Aorta (tissue), 5 donors: ENCODE measurements around the gene TRIP6. TPM values are rescaled to one million over a fixed set of nuclear protein-coding genes. Genes with fewer than 3 reads are reported as not detected.

ENCODE experiments used
- ATAC-seq: fragments of 200-7000 bp; cut with Tn5 transposase; one replicate; pipeline ENCODE4 v1.9.1; 2022; ENCODE audit warnings: moderate library complexity; ENCODE audit not compliant: low FRiP score
- DNase-seq, 2 donors: peaks; one replicate each; pipeline ENCODE4 v3.0.0-alpha.2; 2020
- H3K27ac ChIP-seq, 2 donors: one replicate each; pipeline ENCODE4 v1.5.1; 2013; ENCODE audit warnings: low read length in 2 of 2, mild to moderate bottlenecking in 2 of 2, moderate library complexity in 2 of 2, control low read depth in 1 of 2, inconsistent platforms in 1 of 2, low read depth in 1 of 2
- H3K27me3 ChIP-seq, 2 donors: one replicate each; pipeline ENCODE4 v1.6.1; 2013; ENCODE audit warnings: control low read depth in 1 of 2, low read length in 1 of 2, mild to moderate bottlenecking in 1 of 2, moderate library complexity in 1 of 2; ENCODE audit not compliant: insufficient read depth in 2 of 2, control insufficient read depth in 1 of 2
- H3K36me3 ChIP-seq, 2 donors: one replicate each; pipeline ENCODE4 v1.6.1; 2013; ENCODE audit warnings: control low read depth in 1 of 2, low read length in 1 of 2, mild to moderate bottlenecking in 1 of 2; ENCODE audit not compliant: insufficient read depth in 2 of 2, control insufficient read depth in 1 of 2
- H3K4me1 ChIP-seq, 2 donors: one replicate each; pipeline ENCODE4 v1.6.1; 2013; ENCODE audit warnings: low read length in 2 of 2, control low read depth in 1 of 2, mild to moderate bottlenecking in 1 of 2, moderate library complexity in 1 of 2; ENCODE audit not compliant: insufficient read depth in 2 of 2, control insufficient read depth in 1 of 2
- H3K4me3 ChIP-seq, 2 donors: one replicate each; pipeline ENCODE4 v1.5.1; 2013; ENCODE audit warnings: low read length in 2 of 2, control low read depth in 1 of 2, mild to moderate bottlenecking in 1 of 2
- H3K9me3 ChIP-seq: one replicate; pipeline ENCODE4 v1.6.1; 2013; ENCODE audit warnings: mild to moderate bottlenecking, low read length; ENCODE audit not compliant: control insufficient read depth
- WGBS, 2 donors: extraction: QIAGEN DNeasy Blood & Tissue Kit; methylation state at CpG; one replicate each; pipeline ENCODE4 v1.1.7; 2013; 5-methylcytosine and 5-hydroxymethylcytosine counted together
- intact Hi-C, 2 donors: fragments of 100-400 bp; cut with DNase I; formaldehyde crosslinking; loops; one replicate each; pipeline versions ENCODE4 v1.14.2 to v1.15.0; 2022
- polyA plus RNA-seq, 2 donors: library from polyadenylated mRNA; stranded (reverse); fragments of 200-250 nt; gene quantifications; one replicate each; pipeline ENCODE4 v1.2.3, GENCODE V29; 2013
- total RNA-seq, 2 donors: library from RNA; stranded (reverse); fragmentation: NEBNext Ultra II Directional; extraction: Animal tissue kit (Norgen Biotek cat#: 25700); gene quantifications; one replicate each; pipeline ENCODE4 v1.2.1, GENCODE V29; 2021
- donor health status: healthy with polysubstance abuse.
- donor health status: Bipolar disorder and iron deficiency.
- donor health status: DM: no; HTN: no; CAD: no.
- donor health status: DM: no; HTN: no; CAD: no.
- donor health status: DM: yes; HTN: yes; CAD: no.

Gene TRIP6
- total and polyA plus RNA-seq, 4 donors = 39.3 to 136 (median 78.8) TPM

GRCh38 chr7:100891568-100892247, 24.5 kb downstream of the TRIP6 start:
- no peaks in the 10 kb centered on the region for H3K27me3 ChIP-seq
- no peaks in the 10 kb centered on the region for H3K9me3 ChIP-seq
- no peak overlapping the region for H3K27ac ChIP-seq
- intact Hi-C loops = loop anchor here in 1 of 2 donors (5.0 to 10.0 kb wide), 2 partner anchors 186 to 273 kb away; partner anchors contain the start of gene VGF
- H3K4me1 ChIP-seq = no peaks in the 10 kb centered on the region
- ATAC-seq (no peak), DNase-seq (no peak)
- WGBS, 2 donors = 81 to 82% methylated on average over 8 of the region's 8 CpGs
- peaks cover 0 to 4% of the 10 kb centered on the region in 2 donors for H3K36me3 ChIP-seq
- H3K4me3 ChIP-seq = no peak overlapping the region

GRCh38 chr7:100892364-100893317, 25.5 kb downstream of the TRIP6 start:
- H3K9me3 ChIP-seq = no peaks in the 10 kb centered on the region
- no peak overlapping the region for H3K27ac ChIP-seq
- H3K4me3 ChIP-seq = no peak overlapping the region
- H3K36me3 ChIP-seq = no peaks in the 10 kb centered on the region
- intact Hi-C loops = loop anchor here in 1 of 2 donors (5.0 to 10.0 kb wide), 2 partner anchors 185 to 272 kb away; partner anchors contain the start of gene VGF
- H3K27me3 ChIP-seq = no peaks in the 10 kb centered on the region
- 90 to 91% methylated on average over 43 to 44 of the region's 44 CpGs for WGBS, 2 donors
- ATAC-seq (no peak), DNase-seq (no peak)
- no peaks in the 10 kb centered on the region for H3K4me1 ChIP-seq

GRCh38 chr7:100893318-100893895, 26.2 kb downstream of the TRIP6 start:
- WGBS, 2 donors = 92 to 93% methylated on average over 32 of the region's 32 CpGs
- H3K27ac ChIP-seq = no peak overlapping the region
- intact Hi-C loops = loop anchor here in 1 of 2 donors (5.0 to 10.0 kb wide), 2 partner anchors 184 to 271 kb away; partner anchors contain the start of gene VGF
- no peak overlapping the region for H3K4me3 ChIP-seq
- DNase-seq (no peak), ATAC-seq (no peak)
- no peaks in the 10 kb centered on the region for H3K36me3 ChIP-seq
- no peaks in the 10 kb centered on the region for H3K27me3 ChIP-seq
- H3K9me3 ChIP-seq = no peaks in the 10 kb centered on the region
- H3K4me1 ChIP-seq = no peaks in the 10 kb centered on the region

DNA sequence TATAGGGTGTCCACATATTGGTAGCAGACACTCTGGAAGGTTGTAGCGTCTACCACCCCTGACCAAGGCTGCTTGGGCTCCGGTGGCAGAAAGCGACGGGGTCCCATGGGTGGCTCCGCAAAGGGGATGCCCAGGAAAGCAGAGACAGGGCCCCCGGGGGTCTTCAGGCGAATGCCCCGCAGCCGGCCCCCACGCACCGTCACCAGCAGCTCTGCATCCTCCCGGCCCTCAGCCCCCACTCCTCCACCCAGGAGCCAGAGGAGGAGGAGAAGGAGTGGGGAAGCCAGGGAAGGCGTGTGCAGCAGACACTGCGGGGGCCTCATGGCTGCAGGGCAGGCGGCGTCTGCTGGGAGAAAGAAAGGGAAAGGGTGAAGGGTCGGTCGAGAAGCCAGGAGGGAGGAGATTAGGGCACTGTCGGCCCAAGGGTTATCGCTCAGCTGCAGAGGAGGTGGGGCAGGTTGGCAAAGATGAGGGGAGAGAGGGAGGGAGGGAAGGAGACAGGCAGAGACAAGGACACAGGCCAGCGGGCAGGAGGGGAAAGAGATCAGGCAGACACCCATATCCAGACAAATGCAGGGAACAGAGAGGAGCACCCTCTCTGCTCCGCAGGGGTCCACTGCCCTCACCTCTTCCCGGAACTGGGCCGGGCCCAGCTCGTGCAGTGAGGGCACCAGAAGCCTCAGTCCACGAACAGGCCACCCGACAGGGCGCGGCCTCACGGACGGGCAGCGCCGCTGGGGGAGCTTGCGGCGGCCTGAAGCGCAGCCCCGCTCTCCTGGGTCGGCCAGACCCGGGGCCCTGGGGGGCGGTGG, 26.9 kb downstream of the TRIP6 start:
- Histone ChIP-seq H3K4me1 (no peaks in the 10 kb centered on the region), H3K4me3 (no peak overlapping the region), H3K36me3 (no peaks in the 10 kb centered on the region), H3K9me3 (no peaks in the 10 kb centered on the region), H3K27me3 (no peaks in the 10 kb centered on the region), H3K27ac (no peak overlapping the region)
- no peak for ATAC-seq
- WGBS, 2 donors = 58 to 66% methylated on average over 36 to 40 of the region's 40 CpGs
- intact Hi-C loops = loop anchor here (2.0 to 10.0 kb wide), 3 partner anchors 165 to 271 kb away; partner anchors contain the start of gene VGF (in 1 of the 2)
- no peak for DNase-seq

DNA sequence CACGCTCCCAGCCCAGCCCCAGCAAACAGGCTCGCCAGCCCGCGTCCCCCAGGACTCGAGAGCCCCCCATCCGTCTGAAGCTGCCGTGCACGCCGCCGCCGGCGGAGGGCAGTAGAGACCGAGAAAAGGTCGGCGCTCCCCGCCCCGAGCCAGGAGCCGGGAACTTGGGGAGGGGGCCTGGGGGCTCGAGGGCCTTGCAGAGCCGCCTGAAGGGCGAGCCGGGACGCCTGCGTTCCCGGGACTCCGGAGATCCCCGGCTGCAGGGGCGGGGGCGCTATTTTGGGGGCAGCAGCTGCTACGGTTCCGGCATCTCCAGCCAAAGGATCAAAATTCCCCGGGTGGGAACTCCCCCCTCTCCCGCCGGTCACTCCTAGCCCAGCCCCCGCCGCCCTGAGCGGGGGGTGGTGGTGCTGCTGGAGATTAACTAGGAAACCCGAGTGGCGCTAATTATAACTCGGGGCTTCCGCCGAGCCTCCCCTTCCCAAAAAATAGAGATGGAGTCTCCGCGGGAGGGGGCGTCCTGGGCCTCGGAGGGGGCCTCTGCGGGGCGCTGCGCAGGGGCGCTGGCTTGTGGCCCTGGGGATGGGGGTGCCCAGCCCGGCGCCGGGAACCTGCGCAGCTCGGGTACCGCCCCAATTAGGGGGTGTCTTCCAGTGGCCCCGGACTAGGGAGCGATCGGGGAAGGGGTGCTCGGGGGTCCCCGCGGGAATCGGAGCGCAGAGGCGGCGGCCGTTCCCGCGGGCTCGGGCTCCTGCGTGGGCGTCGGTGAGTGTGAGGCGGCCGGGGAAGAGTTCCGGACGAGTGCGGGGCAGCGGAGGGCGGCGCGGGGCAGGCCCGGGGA, 27.9 kb downstream of the TRIP6 start:
- Histone ChIP-seq H3K27me3 (no peaks in the 10 kb centered on the region), H3K4me1 (no peaks in the 10 kb centered on the region), H3K27ac (no peak overlapping the region), H3K9me3 (peaks cover 1% of the 10 kb centered on the region), H3K36me3 (no peaks in the 10 kb centered on the region), H3K4me3 (peak overlapping the region in 1 of 2 donors; percentile 14)
- intact Hi-C loops = loop anchor here (2.0 to 10.0 kb wide), 4 partner anchors 72 to 270 kb away; partner anchors contain the start of genes MUC12 (in 1 of the 2) and VGF (in 1 of the 2)
- peak in 1 of 2 donors; percentile 88 for DNase-seq
- WGBS, 2 donors = 1% methylated on average over 58 to 83 of the region's 83 CpGs
- no peak for ATAC-seq

DNA sequence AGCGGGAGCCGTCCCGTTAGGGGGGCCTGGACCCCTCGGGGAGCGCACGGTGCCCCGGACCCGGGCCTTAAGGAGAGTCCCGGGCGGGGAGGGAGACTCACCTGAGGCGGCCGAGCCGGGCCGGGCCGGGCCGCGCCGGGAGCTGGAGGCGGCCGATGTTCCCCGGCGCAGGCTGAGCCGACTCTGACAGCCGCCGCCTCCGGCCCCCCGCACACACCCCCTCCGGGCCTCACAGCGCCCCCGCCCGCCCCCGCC, 28.4 kb downstream of the TRIP6 start, which contains the start of gene ACHE:
Gene ACHE, minus strand, starts transcription at position 188 of the 255 bp plus-strand sequence. CDS start 1,656 bp downstream, outside the sequence.
- Histone ChIP-seq H3K36me3 (no peaks in the 10 kb centered on the region), H3K27me3 (no peaks in the 10 kb centered on the region), H3K9me3 (peaks cover 1% of the 10 kb centered on the region), H3K4me3 (peak within 1 kb of the TSS; percentile 12 to 15), H3K4me1 (no peaks in the 10 kb centered on the region), H3K27ac (no peak within 1 kb of the TSS)
- intact Hi-C loops = loop anchor here (2.0 to 10.0 kb wide), 3 partner anchors 72 to 269 kb away; partner anchors contain the start of genes MUC12 (in 1 of the 2) and VGF (in 1 of the 2)
- ATAC-seq (no peak), DNase-seq (no peak)
- 0 to 1% methylated on average over 11 to 32 of the region's 32 CpGs for WGBS, 2 donors

DNA sequence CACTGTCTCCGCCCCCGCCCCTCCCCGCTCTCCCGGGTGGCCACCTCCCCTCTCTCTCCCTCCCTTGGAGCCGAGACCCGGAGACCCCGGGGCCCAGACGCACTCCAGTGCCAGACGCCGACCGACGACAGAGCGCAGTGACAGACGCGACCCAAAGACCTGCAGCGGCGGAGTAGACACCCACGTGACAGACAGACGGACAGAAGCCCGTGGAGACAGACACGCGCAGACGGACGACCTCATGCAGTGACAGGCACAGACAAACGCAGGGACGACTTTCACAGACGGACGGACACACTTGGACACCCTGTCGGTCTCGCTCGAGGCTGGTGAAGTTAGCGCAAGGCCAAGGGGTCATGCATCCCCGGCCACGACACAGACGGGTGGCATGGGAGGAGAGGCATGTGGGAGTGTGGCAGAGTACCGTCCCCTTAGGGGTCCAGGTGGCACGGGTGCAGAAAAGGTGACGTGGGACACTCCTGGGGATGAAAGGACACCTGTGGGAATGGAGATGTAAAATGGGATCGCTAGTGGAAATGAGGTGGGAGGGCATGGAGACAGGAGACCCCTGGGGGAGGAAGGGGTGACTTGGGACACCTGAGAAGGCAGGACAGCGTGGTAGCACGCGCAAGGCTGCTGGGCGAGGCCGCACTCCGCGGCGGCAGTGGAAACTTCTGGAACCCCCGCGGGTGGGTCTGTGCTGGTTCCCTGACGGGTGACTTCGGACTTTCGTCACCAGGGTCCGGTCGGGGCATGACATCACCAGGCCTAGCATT, 29.0 kb downstream of the TRIP6 start:
- DNase-seq = peak in 1 of 2 donors; percentile 81
- Histone ChIP-seq H3K27ac (no peak overlapping the region), H3K9me3 (peaks cover 1% of the 10 kb centered on the region), H3K27me3 (no peaks in the 10 kb centered on the region), H3K4me1 (no peaks in the 10 kb centered on the region), H3K4me3 (peak overlapping the region in 1 of 2 donors; percentile 12), H3K36me3 (no peaks in the 10 kb centered on the region)
- intact Hi-C loops = loop anchor here (1.0 to 10.0 kb wide), 4 partner anchors 71 to 269 kb away; partner anchors contain the start of genes MUC12 (in 1 of the 2) and VGF (in 1 of the 2)
- peak; percentile 21 for ATAC-seq
- WGBS, 2 donors = 4 to 5% methylated on average over 46 to 54 of the region's 54 CpGs
